ENCODE data around the gene AATF. TPM values are rescaled to one million over a fixed set of nuclear protein-coding genes. Genes with fewer than 3 reads are reported as not detected.

The AATF gene
- total and polyA plus RNA-seq, 9 of the 15 experiments (the other 6 are each of a cell fraction or from before 2014, with no cell fraction given): 34.5 to 133 (median 90.1) TPM

DNA sequence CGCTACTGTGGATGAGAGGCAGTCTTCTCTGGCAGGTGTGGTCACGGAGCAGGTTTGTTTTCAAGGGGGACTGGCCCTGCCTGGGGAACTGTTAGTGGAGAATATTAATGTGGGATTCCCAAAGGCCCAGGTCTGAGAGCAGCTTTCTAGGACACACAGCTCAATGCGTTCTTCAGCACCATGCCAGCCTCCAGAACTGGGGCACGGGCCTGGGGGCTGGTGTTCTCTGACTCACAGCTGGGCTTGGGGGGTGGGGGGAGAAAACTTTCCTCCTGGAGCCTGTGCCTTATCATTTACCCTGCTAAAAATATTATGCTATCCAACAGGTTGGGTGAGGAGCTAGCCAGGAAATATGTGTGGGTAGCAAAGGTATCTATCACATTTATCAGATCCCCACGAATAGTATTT lies 24.9 kb upstream of the AATF start (continued):
- TF ChIP-seq, protein P1, sequence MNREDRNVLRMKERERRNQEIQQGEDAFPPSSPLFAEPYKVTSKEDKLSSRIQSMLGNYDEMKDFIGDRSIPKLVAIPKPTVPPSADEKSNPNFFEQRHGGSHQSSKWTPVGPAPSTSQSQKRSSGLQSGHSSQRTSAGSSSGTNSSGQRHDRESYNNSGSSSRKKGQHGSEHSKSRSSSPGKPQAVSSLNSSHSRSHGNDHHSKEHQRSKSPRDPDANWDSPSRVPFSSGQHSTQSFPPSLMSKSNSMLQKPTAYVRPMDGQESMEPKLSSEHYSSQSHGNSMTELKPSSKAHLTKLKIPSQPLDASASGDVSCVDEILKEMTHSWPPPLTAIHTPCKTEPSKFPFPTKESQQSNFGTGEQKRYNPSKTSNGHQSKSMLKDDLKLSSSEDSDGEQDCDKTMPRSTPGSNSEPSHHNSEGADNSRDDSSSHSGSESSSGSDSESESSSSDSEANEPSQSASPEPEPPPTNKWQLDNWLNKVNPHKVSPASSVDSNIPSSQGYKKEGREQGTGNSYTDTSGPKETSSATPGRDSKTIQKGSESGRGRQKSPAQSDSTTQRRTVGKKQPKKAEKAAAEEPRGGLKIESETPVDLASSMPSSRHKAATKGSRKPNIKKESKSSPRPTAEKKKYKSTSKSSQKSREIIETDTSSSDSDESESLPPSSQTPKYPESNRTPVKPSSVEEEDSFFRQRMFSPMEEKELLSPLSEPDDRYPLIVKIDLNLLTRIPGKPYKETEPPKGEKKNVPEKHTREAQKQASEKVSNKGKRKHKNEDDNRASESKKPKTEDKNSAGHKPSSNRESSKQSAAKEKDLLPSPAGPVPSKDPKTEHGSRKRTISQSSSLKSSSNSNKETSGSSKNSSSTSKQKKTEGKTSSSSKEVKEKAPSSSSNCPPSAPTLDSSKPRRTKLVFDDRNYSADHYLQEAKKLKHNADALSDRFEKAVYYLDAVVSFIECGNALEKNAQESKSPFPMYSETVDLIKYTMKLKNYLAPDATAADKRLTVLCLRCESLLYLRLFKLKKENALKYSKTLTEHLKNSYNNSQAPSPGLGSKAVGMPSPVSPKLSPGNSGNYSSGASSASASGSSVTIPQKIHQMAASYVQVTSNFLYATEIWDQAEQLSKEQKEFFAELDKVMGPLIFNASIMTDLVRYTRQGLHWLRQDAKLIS (CRISPR knock-in tag; IDR thresholded peaks at IDR 0.05): no peak
- TF ChIP-seq STAG1 (CRISPR knock-in tag; IDR thresholded peaks at IDR 0.05; ENCODE audit: borderline replicate concordance): no peak

DNA sequence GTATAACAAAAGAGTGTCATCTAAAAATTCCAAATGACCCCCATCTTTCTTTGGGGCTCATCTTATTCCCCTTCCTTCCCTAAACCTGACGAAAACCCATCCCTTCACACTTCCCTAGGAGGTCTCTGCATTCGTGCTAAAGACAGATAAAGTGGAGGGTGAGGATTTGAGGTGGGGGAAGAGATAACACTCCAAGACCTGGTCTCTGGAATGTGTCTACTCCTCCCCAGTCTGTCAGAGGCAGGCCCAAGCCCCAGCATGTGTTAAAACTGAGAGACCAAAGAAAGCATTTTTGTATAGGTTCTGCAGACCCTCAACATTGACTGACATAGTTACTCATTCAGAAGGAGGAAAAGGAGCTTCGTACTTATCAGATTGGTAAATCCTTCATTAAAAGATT lies 22.5 kb upstream of the AATF start:
- no peak for ATAC-seq
- DNase-seq (ENCODE audit: extremely low read depth in 1 of 4, low spot score in 3 of 4): peak in 1 of 4 experiments; percentile 44
- intact Hi-C loops (cut with micrococcal nuclease) (no loop called here), in situ Hi-C loops (cut with MboI) (no loop called here)
- Histone ChIP-seq H3K36me3 (ENCODE audit: control insufficient read depth, insufficient read depth, low read length) (no peaks in the 10 kb centered on the region), H3K4me3 (no peak overlapping the region), H3K9me3 (replicated peaks; ENCODE audit: control insufficient read depth, insufficient read depth, low read depth, low read length) (no peaks in the 10 kb centered on the region), H4K20me1 (replicated peaks; ENCODE audit: control insufficient read depth, insufficient read depth, low read length) (0 out of 2 replicates have a peak, but pooled peaks cover 2% of the 10 kb centered on the region), H3K27me3 (ENCODE audit: control insufficient read depth in 2 of 2, insufficient read depth in 2 of 2, low read length in 2 of 2) (peaks cover 9 to 15% of the 10 kb centered on the region in 2 experiments; a peak in 4 of 5 replicates), H3K27ac (ENCODE audit: extremely low read depth, low read depth, low read length) (no peak overlapping the region), H3K9ac (ENCODE audit: insufficient read depth in 1 of 2, low read depth in 2 of 2, low read length in 2 of 2) (no peak overlapping the region), H3K4me1 (replicated peaks in 1 of 2; ENCODE audit: control insufficient read depth in 2 of 2, insufficient read depth in 2 of 2, low read length in 2 of 2) (peaks cover 16 to 20% of the 10 kb centered on the region in 2 experiments), H3K4me2 (ENCODE audit: insufficient read depth, low read length) (no peak overlapping the region), H2AFZ (ENCODE audit: low read depth, low read length) (no peak overlapping the region), H3K9me1 (ENCODE audit: control insufficient read depth, insufficient read depth, low read length) (no peaks in the 10 kb centered on the region), H3K79me2 (ENCODE audit: control insufficient read depth, insufficient read depth, low read length) (no peaks in the 10 kb centered on the region)
- CTCF ChIA-PET (ENCODE audit: low intra/inter-chr PET ratio): no interaction called here
- no peak for FAIRE-seq
- TF ChIP-seq ZBTB7A (IDR thresholded peaks at IDR 0.05; ENCODE audit: borderline replicate concordance, control insufficient read depth, low read depth, low read length): peak; percentile 19; the same call in 1 of the 2 replicates
- no peak for TF ChIP-seq OTX1 (CRISPR knock-in tag; IDR thresholded peaks at IDR 0.05)
- TF ChIP-seq CBFA2T3 (IDR thresholded peaks at IDR 0.05): peak; percentile 46; the same call in 1 of the 2 replicates
- WGBS (ENCODE audit: insufficient coverage, low coverage, missing lambda C conversion rate): 11% methylated on average over 3 of the region's 3 CpGs
- POLR2A ChIA-PET: no interaction called here
- BruUV-seq (replicated peaks): no TSS peak
